ENCODE results near the gene SASH1.

DNA sequence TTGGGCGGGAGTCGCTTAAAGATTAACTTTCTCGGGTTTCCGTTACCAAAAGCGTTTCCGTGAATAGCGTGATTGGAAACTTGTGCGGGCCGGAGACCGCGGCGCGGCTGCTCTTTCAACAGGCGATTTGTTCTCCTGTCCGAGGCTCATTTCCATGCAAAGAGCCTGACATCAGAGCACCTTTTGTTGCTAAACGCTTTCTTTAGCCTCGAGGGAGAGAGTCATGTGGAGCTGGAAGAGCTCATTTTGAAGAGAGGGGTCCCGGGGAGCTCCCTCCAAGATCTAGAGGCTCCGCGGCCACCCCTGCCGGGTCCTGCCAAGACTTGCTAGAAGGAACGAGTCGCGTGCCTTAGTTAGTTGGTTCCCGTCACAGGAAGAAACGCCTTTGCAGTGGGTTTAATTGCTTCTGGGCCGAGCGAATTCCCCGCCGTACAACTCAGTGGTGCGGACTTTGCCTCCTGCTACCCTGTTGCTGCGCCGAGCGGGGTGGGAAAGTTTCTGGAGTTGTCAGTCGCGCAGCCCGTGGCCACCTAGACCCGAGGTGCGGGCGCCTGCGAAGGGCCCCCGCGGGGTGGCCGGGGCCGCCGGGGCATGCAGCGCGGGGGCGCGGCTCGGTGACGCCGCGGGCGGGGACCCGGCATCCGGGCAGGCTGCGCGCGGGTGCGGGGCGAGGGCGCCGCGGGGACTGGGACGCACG lies at the start of gene SASH1:
- TF ChIP-seq EZH2 (IDR thresholded peaks at IDR 0.05; ENCODE audit: insufficient read depth, poor library complexity, severe bottlenecking) (no peak), EZH2phosphoT487 (IDR thresholded peaks at IDR 0.05; ENCODE audit: insufficient read depth, low read depth) (no peak)

Data from GM23248 (cell line).